IMR-90 (cell line): ENCODE results near the gene TSEN54. TPM values are rescaled to one million over a fixed set of nuclear protein-coding genes. Genes with fewer than 3 reads are reported as not detected.

ENCODE experiments used
- ATAC-seq: fragments of 200-7000 bp; cut with Tn5 transposase; 2 replicates; pipeline ENCODE4 v1.9.1; 2020; ENCODE audit warnings: low read depth, mild to moderate bottlenecking, moderate library complexity
- BruUV-seq: library from RNA; stranded (reverse); fragments of 400-500 nt; replicated peaks from 2 replicates; lab custom pipeline; 2021; lab: Mats Ljungman, UMichigan
- CTCF ChIA-PET: fragments of 300-600 bp; formaldehyde crosslinking; extraction: SDS; loops from one replicate; lab custom pipeline; 2021; ENCODE audit warnings: antibody characterized with exemption; lab: Yijun Ruan, JAX
- POLR2A ChIA-PET: fragments of 300-600 bp; sonication (Branson Sonifier 250); formaldehyde crosslinking; loops from one replicate; lab custom pipeline; 2022; ENCODE audit warnings: antibody characterized with exemption; ENCODE audit not compliant: unreplicated experiment; lab: Charles Lee
- DNase-seq: peaks from one replicate; pipeline ENCODE4 v3.0.0; 2013
- H2AFZ ChIP-seq: replicated peaks from 2 replicates; pipeline ENCODE3; 2013; ENCODE audit warnings: low read length, mild to moderate bottlenecking; ENCODE audit not compliant: poor library complexity
- H2AK5ac ChIP-seq: 2 replicates; pipeline ENCODE4 v1.6.1; 2013; ENCODE audit warnings: low read depth, low read length, inconsistent platforms
- H2AK9ac ChIP-seq: replicated peaks from 2 replicates; pipeline ENCODE3; 2013; ENCODE audit warnings: mild to moderate bottlenecking, low read depth, low read length, moderate library complexity; ENCODE audit not compliant: poor library complexity
- H2BK120ac ChIP-seq: 2 replicates; pipeline ENCODE4 v1.6.1; 2013; ENCODE audit warnings: low read depth, low read length, inconsistent platforms
- H2BK15ac ChIP-seq: 3 replicates; pipeline ENCODE4 v1.6.1; 2013; ENCODE audit warnings: low read depth, low read length, inconsistent platforms
- H2BK20ac ChIP-seq: 2 replicates; pipeline ENCODE4 v1.6.1; 2013; ENCODE audit warnings: low read depth, mild to moderate bottlenecking, inconsistent platforms, low read length, moderate library complexity
- H2BK5ac ChIP-seq: 2 replicates; pipeline ENCODE4 v1.6.1; 2013; ENCODE audit warnings: mild to moderate bottlenecking, low read depth, low read length, inconsistent platforms; ENCODE audit not compliant: poor library complexity, severe bottlenecking
- H3K14ac ChIP-seq: replicated peaks from 2 replicates; pipeline ENCODE4 v1.6.1; 2013; ENCODE audit warnings: low read depth, low read length, inconsistent platforms
- H3K18ac ChIP-seq: 2 replicates; pipeline ENCODE4 v1.6.1; 2013; ENCODE audit warnings: low read depth, low read length, control low read depth
- H3K23ac ChIP-seq: 2 replicates; pipeline ENCODE4 v1.6.1; 2013; ENCODE audit warnings: low read depth, low read length, inconsistent platforms
- H3K27ac ChIP-seq: 2 replicates; pipeline ENCODE4 v1.5.1; 2013; ENCODE audit warnings: mild to moderate bottlenecking, control low read depth, low read length; ENCODE audit not compliant: insufficient read depth
- H3K27me3 ChIP-seq: 2 replicates; pipeline ENCODE4 v1.6.1; 2013; ENCODE audit warnings: low read length; ENCODE audit not compliant: control insufficient read depth, insufficient read depth
- H3K36me3 ChIP-seq: 2 replicates; pipeline ENCODE4 v1.6.1; 2013; ENCODE audit warnings: low read length, mixed read lengths; ENCODE audit not compliant: control insufficient read depth, insufficient read depth
- H3K4ac ChIP-seq: 2 replicates; pipeline ENCODE4 v1.6.1; 2013; ENCODE audit warnings: low read depth, low read length, inconsistent platforms
- H3K4me1 ChIP-seq: 2 replicates; pipeline ENCODE4 v1.6.1; 2013; ENCODE audit warnings: low read length, mixed read lengths; ENCODE audit not compliant: control insufficient read depth, insufficient read depth
- H3K4me2 ChIP-seq: 2 replicates; pipeline ENCODE4 v1.6.1; 2013; ENCODE audit warnings: low read depth, mild to moderate bottlenecking, control low read depth, low read length, moderate library complexity
- H3K4me3 ChIP-seq: 2 replicates; pipeline ENCODE4 v1.5.1; 2013; ENCODE audit warnings: low read depth, mild to moderate bottlenecking, control low read depth, low read length, moderate library complexity; ENCODE audit not compliant: insufficient read depth
- H3K56ac ChIP-seq: 2 replicates; pipeline ENCODE4 v1.6.1; 2013; ENCODE audit warnings: low read length, inconsistent platforms; ENCODE audit not compliant: insufficient read depth; ENCODE audit errors: extremely low read depth
- H3K79me1 ChIP-seq, 2 experiments: 2 replicates each; pipeline ENCODE4 v1.6.1; 2013; ENCODE audit warnings: low read length in 2 of 2, inconsistent platforms in 1 of 2, low read depth in 1 of 2
- H3K9ac ChIP-seq: 2 replicates; pipeline ENCODE4 v1.6.1; 2013; ENCODE audit warnings: low read depth, low read length, control low read depth
- H3K9me1 ChIP-seq: 2 replicates; pipeline ENCODE4 v1.6.1; 2013; ENCODE audit warnings: low read length, inconsistent platforms; ENCODE audit not compliant: insufficient read depth
- H3K9me3 ChIP-seq: 2 replicates; pipeline ENCODE4 v1.6.1; 2013; ENCODE audit warnings: low read length; ENCODE audit not compliant: control insufficient read depth, insufficient read depth
- H4K20me1 ChIP-seq: 2 replicates; pipeline ENCODE4 v1.6.1; 2013; ENCODE audit warnings: low read length, inconsistent platforms; ENCODE audit not compliant: insufficient read depth
- H4K5ac ChIP-seq: 2 replicates; pipeline ENCODE4 v1.6.1; 2013; ENCODE audit warnings: mild to moderate bottlenecking, low read depth, low read length, control low read depth
- H4K8ac ChIP-seq, 2 experiments: 2 replicates each; pipeline ENCODE4 v1.6.1; 2013; ENCODE audit warnings: low read depth in 2 of 2, low read length in 2 of 2, control low read depth in 1 of 2, inconsistent platforms in 1 of 2
- H4K91ac ChIP-seq: 2 replicates; pipeline ENCODE4 v1.6.1; 2013; ENCODE audit warnings: low read depth, low read length, inconsistent platforms; ENCODE audit not compliant: insufficient read depth
- BHLHE40 ChIP-seq: fragments of 150-350 bp; IDR thresholded peaks from 2 replicates; pipeline ENCODE4 v1.6.1; 2016; ENCODE audit warnings: mild to moderate bottlenecking, low read depth, low read length
- CHD1 ChIP-seq: IDR thresholded peaks from 2 replicates; pipeline ENCODE4 v1.6.1; 2012; ENCODE audit warnings: low read depth, low read length, improper control_type of control experiment
- FOS ChIP-seq: fragments of 150-350 bp; IDR thresholded peaks from 2 replicates; pipeline ENCODE4 v1.6.1; 2016; ENCODE audit warnings: low read depth, low read length
- MAFK ChIP-seq: IDR thresholded peaks from 2 replicates; pipeline ENCODE4 v1.6.1; 2012; ENCODE audit warnings: low read depth, low read length, improper control_type of control experiment
- MAZ ChIP-seq: IDR thresholded peaks from 2 replicates; pipeline ENCODE4 v1.6.1; 2012; ENCODE audit warnings: low read depth, mild to moderate bottlenecking, low read length, improper control_type of control experiment, moderate library complexity, borderline replicate concordance
- MXI1 ChIP-seq: IDR thresholded peaks from 2 replicates; pipeline ENCODE4 v1.6.1; 2012; ENCODE audit warnings: low read depth, mild to moderate bottlenecking, low read length, moderate library complexity, borderline replicate concordance
- RAD21 ChIP-seq: IDR thresholded peaks from 2 replicates; pipeline ENCODE4 v1.6.1; 2012; ENCODE audit warnings: low read length, improper control_type of control experiment
- RCOR1 ChIP-seq: IDR thresholded peaks from 2 replicates; pipeline ENCODE4 v1.6.1; 2012; ENCODE audit warnings: mild to moderate bottlenecking, low read length, improper control_type of control experiment; ENCODE audit not compliant: insufficient replicate concordance
- SMC3 ChIP-seq: fragments of 150-350 bp; IDR thresholded peaks from 2 replicates; pipeline ENCODE4 v1.6.1; 2016; ENCODE audit warnings: low read depth, mild to moderate bottlenecking, antibody characterized with exemption, low read length, moderate library complexity
- WGBS, 2 experiments: methylation state at CpG; one replicate each; pipeline versions ENCODE4 v1.1.5 to v1.1.7; 2013; ENCODE audit warnings: missing lambda C conversion rate in 2 of 2; ENCODE audit not compliant: insufficient read length in 1 of 2; ENCODE audit errors: extremely low coverage in 2 of 2; 5-methylcytosine and 5-hydroxymethylcytosine counted together
- dilution Hi-C: fragments of 300-500 bp; cut with HindIII; formaldehyde crosslinking; loops from one replicate; pipeline ENCODE4 v1.14.3; 2018; ENCODE audit warnings: low sequenced_read_pairs; ENCODE audit not compliant: unreplicated experiment
- in situ Hi-C: fragments of 300-500 bp; cut with MboI; formaldehyde crosslinking; loops from 3 replicates; pipeline ENCODE4 v1.14.3; 2019; ENCODE audit warnings: low sequenced_read_pairs, inconsistent platforms, mixed read lengths
- intact Hi-C: fragments of 100-400 bp; cut with micrococcal nuclease; formaldehyde crosslinking; loops from 2 replicates; pipeline ENCODE4 v1.10.0; 2022
- polyA plus RNA-seq, 3 experiments: library from polyadenylated mRNA; depleted of rRNA; stranded (reverse); fragments of >200 nt; gene quantifications; 2 replicates each; pipeline ENCODE4 v1.2.3, GENCODE V29; 2012; ENCODE audit warnings: low replicate concordance in 1 of 3
- total RNA-seq: library from RNA; depleted of rRNA; stranded (reverse); fragments of >200 nt; gene quantifications from 2 replicates; pipeline ENCODE4 v1.2.3, GENCODE V29; 2012
- TF ChIP-seq, protein P1 (sequence below): fragments of 150-350 bp; IDR thresholded peaks from 2 replicates; pipeline ENCODE4 v1.6.1; 2017; ENCODE audit warnings: mild to moderate bottlenecking, antibody characterized with exemption, low read length, low read depth

TSEN54 gene
- total and polyA plus RNA-seq, 2 of the 4 experiments (the other 2 are of a cell fraction) = 7.2 to 14.9 TPM

DNA sequence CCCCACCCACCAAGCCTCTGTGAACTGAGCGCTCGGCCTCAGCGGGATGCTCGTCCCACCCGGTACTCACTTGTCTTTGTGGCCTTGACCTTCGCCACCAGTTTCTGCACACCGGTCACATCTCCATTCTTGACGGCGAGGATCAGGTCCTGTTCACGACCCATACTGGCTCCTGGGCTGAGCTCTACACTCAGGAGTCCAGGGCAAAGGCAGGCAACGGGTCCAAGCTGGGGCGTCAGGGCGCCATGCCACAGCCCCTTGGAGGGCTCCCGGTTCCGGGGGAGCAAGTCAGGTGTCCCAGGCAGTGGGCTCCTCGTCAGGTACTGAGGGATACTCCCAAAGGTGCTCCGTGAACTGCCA, 2.7 kb upstream of the TSEN54 start:
- H3K9me3 ChIP-seq = no peaks in the 10 kb centered on the region
- no peak overlapping the region for H4K91ac ChIP-seq
- no peak overlapping the region for H2BK120ac ChIP-seq
- peaks cover 14% of the 10 kb centered on the region for H3K4me1 ChIP-seq
- no peak overlapping the region for H4K8ac ChIP-seq
- TF ChIP-seq MXI1 = no peak
- TF ChIP-seq RAD21 = no peak
- TF ChIP-seq BHLHE40 = no peak
- TF ChIP-seq, protein P1, sequence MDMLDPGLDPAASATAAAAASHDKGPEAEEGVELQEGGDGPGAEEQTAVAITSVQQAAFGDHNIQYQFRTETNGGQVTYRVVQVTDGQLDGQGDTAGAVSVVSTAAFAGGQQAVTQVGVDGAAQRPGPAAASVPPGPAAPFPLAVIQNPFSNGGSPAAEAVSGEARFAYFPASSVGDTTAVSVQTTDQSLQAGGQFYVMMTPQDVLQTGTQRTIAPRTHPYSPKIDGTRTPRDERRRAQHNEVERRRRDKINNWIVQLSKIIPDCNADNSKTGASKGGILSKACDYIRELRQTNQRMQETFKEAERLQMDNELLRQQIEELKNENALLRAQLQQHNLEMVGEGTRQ = no peak
- TF ChIP-seq MAZ = no peak
- no peak for TF ChIP-seq MAFK
- no peak for TF ChIP-seq SMC3
- no peak for TF ChIP-seq RCOR1
- TF ChIP-seq CHD1 = no peak
- no peak for TF ChIP-seq FOS
- H3K79me1 ChIP-seq = peaks cover 34 to 76% of the 10 kb centered on the region in 2 experiments
- H3K4me2 ChIP-seq = no peak overlapping the region
- no peak overlapping the region for H3K4me3 ChIP-seq
- no peak overlapping the region for H2AFZ ChIP-seq
- ChIA-PET CTCF (no interaction called here), POLR2A (no interaction called here)
- no peaks in the 10 kb centered on the region for H3K27me3 ChIP-seq
- H3K18ac ChIP-seq = no peak overlapping the region
- no peak for DNase-seq
- no peak overlapping the region for H2BK15ac ChIP-seq
- no peak overlapping the region for H3K14ac ChIP-seq
- BruUV-seq = no TSS peak
- H2AK5ac ChIP-seq = no peak overlapping the region; the same call in 1 of the 2 replicates
- no peak overlapping the region for H3K23ac ChIP-seq
- peaks cover 38% of the 10 kb centered on the region for H4K20me1 ChIP-seq
- no peak overlapping the region for H3K56ac ChIP-seq
- no peak overlapping the region for H3K27ac ChIP-seq
- no peak overlapping the region for H2BK5ac ChIP-seq
- 95% methylated on average over 10 of the region's 17 CpGs; no CpG with 5 or more reads in 1 of the 2 experiments for WGBS, 2 experiments
- in situ Hi-C loops (loop anchor here (5.0 kb wide), 1 partner anchor 86 kb away; no protein-coding TSS in a partner anchor), dilution Hi-C loops (no loop called here), intact Hi-C loops (loop anchor here (10.0 kb wide), 1 partner anchor 239 kb away; the partner anchor contains the start of gene MIF4GD)
- H3K4ac ChIP-seq = no peak overlapping the region
- H2BK20ac ChIP-seq = no peak overlapping the region
- ATAC-seq = no peak
- no peak overlapping the region for H2AK9ac ChIP-seq
- H3K36me3 ChIP-seq = peaks cover 12% of the 10 kb centered on the region
- H3K9me1 ChIP-seq = peaks cover 13% of the 10 kb centered on the region; the same call in 1 of the 2 replicates
- no peak overlapping the region for H3K9ac ChIP-seq
- H4K5ac ChIP-seq = no peak overlapping the region
